H1 (cell line): ENCODE results near the gene PRKN. TPM values are rescaled to one million over a fixed set of nuclear protein-coding genes. Genes with fewer than 3 reads are reported as not detected.

Source experiments
- CTCF ChIA-PET: fragments of 300-600 bp; sonication (Branson Sonifier 250); formaldehyde crosslinking; loops from one replicate; lab custom pipeline; 2021; ENCODE audit not compliant: partially characterized antibody; lab: Charles Lee
- POLR2A ChIA-PET: fragments of 300-600 bp; sonication (Branson Sonifier 250); formaldehyde crosslinking; loops from one replicate; lab custom pipeline; 2021; ENCODE audit warnings: inconsistent platforms; ENCODE audit not compliant: partially characterized antibody; lab: Charles Lee
- DNase-seq, 2 experiments: peaks; one replicate each; pipeline versions ENCODE4 v3.0.0 to v3.0.0-alpha.2; 2010 to 2022; ENCODE audit warnings: low spot score in 2 of 2, low read depth in 1 of 2, mixed read lengths in 1 of 2
- FAIRE-seq: peaks from 2 replicates; lab custom pipeline; 2011; peaks lifted over from hg19 to GRCh38; lab: Jason Lieb, UNC
- H2AFZ ChIP-seq: 2 replicates; pipeline ENCODE4 v1.8.1; 2012; ENCODE audit warnings: low read length, inconsistent platforms
- H2AK5ac ChIP-seq: 2 replicates; pipeline ENCODE4 v1.6.1; 2013; ENCODE audit warnings: low read depth, low read length
- H2BK120ac ChIP-seq: replicated peaks from 2 replicates; pipeline ENCODE3; 2013; ENCODE audit warnings: low read depth, low read length, inconsistent platforms
- H2BK12ac ChIP-seq: 2 replicates; pipeline ENCODE4 v1.6.1; 2013; ENCODE audit warnings: low read depth, low read length
- H2BK15ac ChIP-seq: 2 replicates; pipeline ENCODE4 v1.6.1; 2013; ENCODE audit warnings: low read length
- H2BK20ac ChIP-seq: 2 replicates; pipeline ENCODE4 v1.6.1; 2013; ENCODE audit warnings: low read length
- H2BK5ac ChIP-seq: 2 replicates; pipeline ENCODE4 v1.6.1; 2013; ENCODE audit warnings: low read depth, low read length
- H3K14ac ChIP-seq: 2 replicates; pipeline ENCODE4 v1.6.1; 2013; ENCODE audit warnings: inconsistent platforms; ENCODE audit not compliant: insufficient read length
- H3K18ac ChIP-seq: 2 replicates; pipeline ENCODE4 v1.6.1; 2013; ENCODE audit warnings: low read length; ENCODE audit errors: extremely low read depth
- H3K23ac ChIP-seq: 2 replicates; pipeline ENCODE4 v1.6.1; 2013; ENCODE audit warnings: inconsistent platforms; ENCODE audit not compliant: insufficient read length
- H3K23me2 ChIP-seq: 2 replicates; pipeline ENCODE4 v1.6.1; 2013; ENCODE audit warnings: low read depth, low read length
- H3K27ac ChIP-seq: 2 replicates; pipeline ENCODE4 v1.6.1; 2011; ENCODE audit warnings: low read depth, low read length, inconsistent platforms
- H3K27me3 ChIP-seq, 4 experiments: replicated peaks in 1 of 4; 1 replicate in 1 of 4; 2 replicates in 3 of 4; pipeline versions ENCODE4 v1.6.1 to v1.8.1; 2011 to 2013; ENCODE audit warnings: low read length in 3 of 4, mild to moderate bottlenecking in 3 of 4, inconsistent platforms in 2 of 4, mixed read lengths in 2 of 4, moderate library complexity in 1 of 4; ENCODE audit not compliant: control insufficient read depth in 3 of 4, insufficient read depth in 3 of 4; ENCODE audit errors: extremely low read depth in 1 of 4
- H3K36me3 ChIP-seq, 4 experiments: 2 replicates each; pipeline versions ENCODE4 v1.6.1 to v1.8.1; 2011 to 2013; ENCODE audit warnings: mild to moderate bottlenecking in 4 of 4, low read length in 3 of 4, moderate library complexity in 2 of 4, control low read depth in 1 of 4, inconsistent platforms in 1 of 4; ENCODE audit not compliant: insufficient read depth in 4 of 4, control insufficient read depth in 2 of 4
- H3K4ac ChIP-seq: replicated peaks from 2 replicates; pipeline ENCODE3; 2013; ENCODE audit warnings: low read length, low read depth, mixed read lengths, inconsistent platforms; ENCODE audit not compliant: insufficient read length
- H3K4me1 ChIP-seq, 4 experiments: replicated peaks in 1 of 4; 1 replicate in 1 of 4; 2 replicates in 3 of 4; pipeline versions ENCODE4 v1.6.1 to v1.8.1; 2011 to 2013; ENCODE audit warnings: low read length in 3 of 4, inconsistent platforms in 2 of 4, mixed read lengths in 1 of 4; ENCODE audit not compliant: insufficient read depth in 4 of 4, control insufficient read depth in 3 of 4
- H3K4me2 ChIP-seq, 2 experiments: 2 replicates each; pipeline versions ENCODE4 v1.6.1 to v1.8.1; 2011 to 2013; ENCODE audit warnings: low read depth in 2 of 2, low read length in 2 of 2, control low read depth in 1 of 2, inconsistent platforms in 1 of 2, mild to moderate bottlenecking in 1 of 2; ENCODE audit not compliant: insufficient read depth in 1 of 2
- H3K4me3 ChIP-seq, 4 experiments: fragments of 200-600, 300-600 bp in 1 of 4; sonication (generic), shearing (Covaris generic), sonication (Bioruptor Twin) in 1 of 4; 2 replicates each; pipeline versions ENCODE4 v1.5.1 to v1.8.1; 2011 to 2016; ENCODE audit warnings: low read length in 4 of 4, low read depth in 3 of 4, control low read depth in 2 of 4, inconsistent platforms in 2 of 4, mild to moderate bottlenecking in 2 of 4, mixed read lengths in 1 of 4, moderate library complexity in 1 of 4; ENCODE audit not compliant: insufficient read depth in 2 of 4; ENCODE audit errors: extremely low read depth in 1 of 4
- H3K56ac ChIP-seq: replicated peaks from 2 replicates; pipeline ENCODE3; 2013; ENCODE audit warnings: low read depth, mild to moderate bottlenecking, mixed read lengths, low read length, inconsistent platforms; ENCODE audit not compliant: insufficient read length
- H3K79me1 ChIP-seq: 2 replicates; pipeline ENCODE4 v1.6.1; 2013; ENCODE audit warnings: low read depth, low read length, control low read depth
- H3K79me2 ChIP-seq, 2 experiments: 2 replicates each; pipeline versions ENCODE4 v1.6.1 to v1.8.1; 2012 to 2013; ENCODE audit warnings: low read length in 2 of 2, mild to moderate bottlenecking in 2 of 2, inconsistent platforms in 1 of 2; ENCODE audit not compliant: insufficient read depth in 2 of 2, control insufficient read depth in 1 of 2
- H3K9ac ChIP-seq, 4 experiments: replicated peaks in 1 of 4; 1 replicate in 1 of 4; 2 replicates in 3 of 4; pipeline versions ENCODE4 v1.6.1 to v1.8.1; 2011 to 2013; ENCODE audit warnings: low read depth in 3 of 4, low read length in 3 of 4, control low read depth in 2 of 4, mild to moderate bottlenecking in 2 of 4, moderate library complexity in 2 of 4, inconsistent platforms in 1 of 4; ENCODE audit errors: extremely low read depth in 1 of 4
- H3K9me3 ChIP-seq, 2 experiments: 2 replicates each; pipeline versions ENCODE4 v1.6.1 to v1.8.1; 2012 to 2013; ENCODE audit warnings: mild to moderate bottlenecking in 2 of 2, moderate library complexity in 2 of 2, control low read depth in 1 of 2, inconsistent platforms in 1 of 2, low read depth in 1 of 2, low read length in 1 of 2, mixed read lengths in 1 of 2; ENCODE audit not compliant: insufficient read depth in 2 of 2
- H4K20me1 ChIP-seq, 2 experiments: replicated peaks in 1 of 2; 2 replicates each; pipeline versions ENCODE3 to v1.8.1; 2011 to 2013; ENCODE audit warnings: inconsistent platforms in 2 of 2, low read length in 2 of 2, mild to moderate bottlenecking in 1 of 2; ENCODE audit not compliant: insufficient read depth in 2 of 2, control insufficient read depth in 1 of 2
- H4K5ac ChIP-seq: 2 replicates; pipeline ENCODE4 v1.6.1; 2013; ENCODE audit warnings: low read length, low read depth, mixed read lengths, inconsistent platforms; ENCODE audit not compliant: insufficient read length
- H4K8ac ChIP-seq: 2 replicates; pipeline ENCODE4 v1.8.0; 2013; ENCODE audit warnings: mild to moderate bottlenecking, moderate library complexity, low read length, inconsistent platforms; ENCODE audit not compliant: insufficient read depth; ENCODE audit errors: extremely low read depth
- H4K91ac ChIP-seq: replicated peaks from 2 replicates; pipeline ENCODE3; 2013; ENCODE audit warnings: low read length, mixed read lengths, inconsistent platforms; ENCODE audit not compliant: insufficient read length
- BACH1 ChIP-seq: IDR thresholded peaks from 2 replicates; pipeline ENCODE4 v1.6.1; 2012; ENCODE audit warnings: low read length, improper control_type of control experiment
- BCL11A ChIP-seq, 2 experiments: IDR thresholded peaks; one replicate each; pipeline ENCODE4 v1.6.1; 2011; ENCODE audit warnings: low read depth in 2 of 2, low read length in 2 of 2, mild to moderate bottlenecking in 2 of 2
- CBX5 ChIP-seq: fragments of 300-800, 300-1000 bp; sonication (generic); IDR thresholded peaks from 2 replicates; pipeline ENCODE4 v1.7.1; 2016; ENCODE audit warnings: antibody characterized with exemption, low read length, low read depth
- CHD1 ChIP-seq: IDR thresholded peaks from 2 replicates; pipeline ENCODE4 v1.6.1; 2012; ENCODE audit warnings: low read depth, low read length, improper control_type of control experiment
- CTCF ChIP-seq, 3 experiments: IDR thresholded peaks; 1 replicate in 2 of 3; 2 replicates in 1 of 3; pipeline versions ENCODE4 v1.5.1 to v1.6.1; 2011; ENCODE audit warnings: low read length in 3 of 3, mild to moderate bottlenecking in 3 of 3, inconsistent platforms in 2 of 3, low read depth in 1 of 3, moderate library complexity in 1 of 3; ENCODE audit not compliant: insufficient read depth in 1 of 3; ENCODE audit errors: control extremely low read depth in 1 of 3
- EP300 ChIP-seq, 2 experiments: IDR thresholded peaks; 1 replicate in 1 of 2; 2 replicates in 1 of 2; pipeline ENCODE4 v1.6.1; 2011 to 2012; ENCODE audit warnings: low read depth in 2 of 2, low read length in 2 of 2, mild to moderate bottlenecking in 2 of 2, borderline replicate concordance in 1 of 2, inconsistent platforms in 1 of 2, moderate library complexity in 1 of 2
- EZH2 ChIP-seq: fragments of 200-600 bp; sonication (generic); IDR thresholded peaks from 2 replicates; pipeline ENCODE4 v1.7.1; 2012; ENCODE audit warnings: low read depth, mild to moderate bottlenecking, moderate library complexity, low read length, inconsistent platforms; ENCODE audit not compliant: severe bottlenecking
- POLR2A ChIP-seq, 2 experiments: IDR thresholded peaks; 1 replicate in 1 of 2; 2 replicates in 1 of 2; pipeline ENCODE4 v1.6.1; 2011; ENCODE audit warnings: low read depth in 2 of 2, low read length in 2 of 2, mild to moderate bottlenecking in 2 of 2; ENCODE audit errors: control extremely low read depth in 1 of 2
- RAD21 ChIP-seq, 2 experiments: IDR thresholded peaks in 1 of 2; conservative IDR thresholded peaks in 1 of 2; 2 replicates each; pipeline ENCODE4 v1.6.1; 2011; ENCODE audit warnings: low read depth in 2 of 2, low read length in 2 of 2, improper control_type of control experiment in 1 of 2, inconsistent platforms in 1 of 2, mild to moderate bottlenecking in 1 of 2, moderate library complexity in 1 of 2
- SP1 ChIP-seq: IDR thresholded peaks from 2 replicates; pipeline ENCODE4 v1.6.1; 2011; ENCODE audit warnings: low read depth, low read length
- SP4 ChIP-seq: IDR thresholded peaks from 2 replicates; pipeline ENCODE4 v1.6.1; 2012; ENCODE audit warnings: low read length, inconsistent platforms
- WGBS, 2 experiments: shearing (Covaris generic) in 1 of 2; methylation state at CpG; one replicate each; pipeline versions ENCODE4 v1.1.6 to v1.1.7; 2013 to 2015; ENCODE audit warnings: low lambda C conversion rate in 2 of 2, mixed read lengths in 2 of 2, inconsistent platforms in 1 of 2, low coverage in 1 of 2, missing lambda C conversion rate in 1 of 2; ENCODE audit not compliant: insufficient replicate concordance in 2 of 2, insufficient coverage in 1 of 2, insufficient read length in 1 of 2; ENCODE audit errors: extremely low coverage in 1 of 2, missing lambda C conversion rate in 1 of 2; 5-methylcytosine and 5-hydroxymethylcytosine counted together
- polyA plus RNA-seq, 7 experiments: library from polyadenylated mRNA; depleted of rRNA in 3 of 7; stranded (reverse) in 5 of 7; unstranded in 2 of 7; fragments of >200 nt in 5 of 7; fragments of 200-250 nt in 2 of 7; gene quantifications; 1 replicate in 5 of 7; 2 replicates in 1 of 7; 4 replicates in 1 of 7; pipeline versions ENCODE4 v1.2.1 to v1.2.3, GENCODE V29; 2011 to 2013; ENCODE audit warnings: missing spikeins in 2 of 7, mixed read lengths in 2 of 7
- total RNA-seq: library from RNA; stranded (reverse); fragmentation: NEBNext Ultra II Directional; extraction: Animal tissue kit (Norgen Biotek cat#: 25700); gene quantifications from 2 replicates; pipeline ENCODE4 v1.2.1, GENCODE V29; 2021

The PRKN gene
- total and polyA plus RNA-seq, 2 of the 8 experiments (the other 6 are each of a cell fraction or from before 2014, with no cell fraction given) = 0.13 to 0.29 TPM

GRCh38 chr6:161418463-161418945 lies 1309.1 kb downstream of the PRKN start:
- Histone ChIP-seq H2BK12ac (no peak overlapping the region), H4K20me1 (no peaks in the 10 kb centered on the region), H2AK5ac (no peak overlapping the region), H3K18ac (no peak overlapping the region), H3K14ac (no peak overlapping the region), H2BK20ac (no peak overlapping the region), H3K27ac (no peak overlapping the region), H4K8ac (no peak overlapping the region), H3K4ac (no peak overlapping the region), H2BK15ac (no peak overlapping the region), H2BK120ac (no peak overlapping the region), H3K36me3 (no peaks in the 10 kb centered on the region), H3K4me1 (peaks cover 0 to 4% (median under 1%) of the 10 kb centered on the region in 4 experiments; a peak in 3 of 7 replicates), H3K9me3 (no peaks in the 10 kb centered on the region), H3K23ac (no peak overlapping the region), H3K4me2 (no peak overlapping the region), H3K27me3 (no peaks in the 10 kb centered on the region), H3K9ac (no peak overlapping the region), H3K56ac (no peak overlapping the region), H3K4me3 (no peak overlapping the region), H4K91ac (no peak overlapping the region), H2AFZ (no peak overlapping the region), H3K79me2 (no peaks in the 10 kb centered on the region), H3K23me2 (no peaks in the 10 kb centered on the region), H2BK5ac (no peak overlapping the region), H3K79me1 (no peaks in the 10 kb centered on the region), H4K5ac (no peak overlapping the region)
- WGBS, 2 experiments = 48% methylated on average over 7 of the region's 7 CpGs; no CpG with 5 or more reads in 1 of the 2 experiments
- no peak for DNase-seq
- peak; percentile 78 for FAIRE-seq
- CTCF ChIA-PET = interaction anchor here (0.6 to 7.6 kb wide), 59 partner anchors 8 to 1024 kb away, joined by 3 to 86 read pairs (median 4); no protein-coding TSS in a partner anchor
- POLR2A ChIA-PET = interaction anchor here (1.0 kb wide), 1 partner anchor 12 kb away, joined by 4 read pairs; no protein-coding TSS in a partner anchor
- no peak for TF ChIP-seq BACH1
- TF ChIP-seq POLR2A (IDR thresholded peaks at IDR 0.05; ENCODE audit: control extremely low read depth in 1 of 2, low read depth in 2 of 2, low read length in 2 of 2) = no peak
- no peak for TF ChIP-seq SP1
- TF ChIP-seq BCL11A (IDR thresholded peaks at IDR 0.05; ENCODE audit: low read depth in 2 of 2, low read length in 2 of 2) = no peak
- peak; percentile 76 to 80 for TF ChIP-seq RAD21 (IDR thresholded peaks at IDR 0.05 in 1 of 2, conservative IDR thresholded peaks at IDR 0.05 in 1 of 2; ENCODE audit: low read depth in 2 of 2, low read length in 2 of 2)
- TF ChIP-seq CTCF (IDR thresholded peaks at IDR 0.05; ENCODE audit: control extremely low read depth in 1 of 3, insufficient read depth in 1 of 3, low read depth in 1 of 3, low read length in 3 of 3) = peak in 2 of 3 experiments; percentile 57 to 69; a peak in 3 of 4 replicates
- no peak for TF ChIP-seq CBX5
- TF ChIP-seq CHD1 = no peak
- no peak for TF ChIP-seq EP300 (IDR thresholded peaks at IDR 0.05; ENCODE audit: borderline replicate concordance in 1 of 2, low read depth in 2 of 2, low read length in 2 of 2)
- TF ChIP-seq EZH2 = no peak
- TF ChIP-seq SP4 = no peak
